ENCODE measurements around the gene MROH7.

The MROH7 gene

GRCh38 chr1:54602554-54602953 is 39.0 kb upstream of the MROH7 start:
- POLR2A ChIA-PET, result no interaction called here
- Histone ChIP-seq H3K4me3 (ENCODE audit: low read depth, low read length) (no peak overlapping the region), H3K4me1 (ENCODE audit: control insufficient read depth, insufficient read depth, low read length) (no peaks in the 10 kb centered on the region), H3K27ac (ENCODE audit: extremely low read depth, low read depth, low read length) (no peak overlapping the region), H3K36me3 (ENCODE audit: control insufficient read depth in 2 of 2, insufficient read depth in 1 of 2, low read length in 2 of 2) (no peaks in the 10 kb centered on the region), H3K9me3 (ENCODE audit: control insufficient read depth, insufficient read depth, low read depth, low read length) (no peaks in the 10 kb centered on the region)
- CTCF ChIA-PET, result no interaction called here
- TF ChIP-seq ZNF350 (tag by site-specific recombination; IDR thresholded peaks at IDR 0.05) (no peak), SP7 (tag by site-specific recombination; IDR thresholded peaks at IDR 0.05) (no peak), ZNF121 (tag by site-specific recombination; IDR thresholded peaks at IDR 0.05) (no peak), BCL6B (tag by site-specific recombination; IDR thresholded peaks at IDR 0.05) (no peak), SCRT1 (tag by site-specific recombination; IDR thresholded peaks at IDR 0.05; ENCODE audit: borderline replicate concordance) (no peak), ZXDB (tag by site-specific recombination; IDR thresholded peaks at IDR 0.05) (no peak), ZNF560 (tag by site-specific recombination; IDR thresholded peaks at IDR 0.05; ENCODE audit: borderline replicate concordance) (no peak), ZNF112 (tag by site-specific recombination; IDR thresholded peaks at IDR 0.05) (no peak), RBAK (tag by site-specific recombination; IDR thresholded peaks at IDR 0.05) (no peak), ZNF707 (tag by site-specific recombination; IDR thresholded peaks at IDR 0.05) (no peak), ZNF114 (tag by site-specific recombination; IDR thresholded peaks at IDR 0.05) (no peak), SETDB1 (IDR thresholded peaks at IDR 0.05; ENCODE audit: insufficient read length, low read length) (no peak), ZNF585B (tag by site-specific recombination; IDR thresholded peaks at IDR 0.05) (no peak), ZNF501 (tag by site-specific recombination; IDR thresholded peaks at IDR 0.05) (no peak), WT1 (tag by site-specific recombination; IDR thresholded peaks at IDR 0.05) (no peak), PBX3 (CRISPR knock-in tag; IDR thresholded peaks at IDR 0.05) (no peak), ZNF548 (tag by site-specific recombination; IDR thresholded peaks at IDR 0.05) (no peak)
- TF ChIP-seq, protein P1, sequence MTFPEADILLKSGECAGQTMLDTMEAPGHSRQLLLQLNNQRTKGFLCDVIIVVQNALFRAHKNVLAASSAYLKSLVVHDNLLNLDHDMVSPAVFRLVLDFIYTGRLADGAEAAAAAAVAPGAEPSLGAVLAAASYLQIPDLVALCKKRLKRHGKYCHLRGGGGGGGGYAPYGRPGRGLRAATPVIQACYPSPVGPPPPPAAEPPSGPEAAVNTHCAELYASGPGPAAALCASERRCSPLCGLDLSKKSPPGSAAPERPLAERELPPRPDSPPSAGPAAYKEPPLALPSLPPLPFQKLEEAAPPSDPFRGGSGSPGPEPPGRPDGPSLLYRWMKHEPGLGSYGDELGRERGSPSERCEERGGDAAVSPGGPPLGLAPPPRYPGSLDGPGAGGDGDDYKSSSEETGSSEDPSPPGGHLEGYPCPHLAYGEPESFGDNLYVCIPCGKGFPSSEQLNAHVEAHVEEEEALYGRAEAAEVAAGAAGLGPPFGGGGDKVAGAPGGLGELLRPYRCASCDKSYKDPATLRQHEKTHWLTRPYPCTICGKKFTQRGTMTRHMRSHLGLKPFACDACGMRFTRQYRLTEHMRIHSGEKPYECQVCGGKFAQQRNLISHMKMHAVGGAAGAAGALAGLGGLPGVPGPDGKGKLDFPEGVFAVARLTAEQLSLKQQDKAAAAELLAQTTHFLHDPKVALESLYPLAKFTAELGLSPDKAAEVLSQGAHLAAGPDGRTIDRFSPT (tag by site-specific recombination; IDR thresholded peaks at IDR 0.05), result no peak
- TF ChIP-seq, protein P2, sequence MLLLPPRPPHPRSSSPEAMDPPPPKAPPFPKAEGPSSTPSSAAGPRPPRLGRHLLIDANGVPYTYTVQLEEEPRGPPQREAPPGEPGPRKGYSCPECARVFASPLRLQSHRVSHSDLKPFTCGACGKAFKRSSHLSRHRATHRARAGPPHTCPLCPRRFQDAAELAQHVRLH (tag by site-specific recombination; IDR thresholded peaks at IDR 0.05), result no peak
- TF ChIP-seq, protein P3, sequence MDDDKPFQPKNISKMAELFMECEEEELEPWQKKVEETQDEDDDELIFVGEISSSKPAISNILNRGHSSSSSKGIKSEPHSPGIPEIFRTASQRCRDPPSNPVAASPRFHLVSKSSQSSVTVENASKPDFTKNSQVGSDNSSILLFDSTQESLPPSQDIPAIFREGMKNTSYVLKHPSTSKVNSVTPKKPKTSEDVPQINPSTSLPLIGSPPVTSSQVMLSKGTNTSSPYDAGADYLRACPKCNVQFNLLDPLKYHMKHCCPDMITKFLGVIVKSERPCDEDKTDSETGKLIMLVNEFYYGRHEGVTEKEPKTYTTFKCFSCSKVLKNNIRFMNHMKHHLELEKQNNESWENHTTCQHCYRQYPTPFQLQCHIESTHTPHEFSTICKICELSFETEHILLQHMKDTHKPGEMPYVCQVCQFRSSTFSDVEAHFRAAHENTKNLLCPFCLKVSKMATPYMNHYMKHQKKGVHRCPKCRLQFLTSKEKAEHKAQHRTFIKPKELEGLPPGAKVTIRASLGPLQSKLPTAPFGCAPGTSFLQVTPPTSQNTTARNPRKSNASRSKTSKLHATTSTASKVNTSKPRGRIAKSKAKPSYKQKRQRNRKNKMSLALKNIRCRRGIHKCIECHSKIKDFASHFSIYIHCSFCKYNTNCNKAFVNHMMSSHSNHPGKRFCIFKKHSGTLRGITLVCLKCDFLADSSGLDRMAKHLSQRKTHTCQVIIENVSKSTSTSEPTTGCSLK (tag by site-specific recombination; IDR thresholded peaks at IDR 0.05), result no peak

DNA sequence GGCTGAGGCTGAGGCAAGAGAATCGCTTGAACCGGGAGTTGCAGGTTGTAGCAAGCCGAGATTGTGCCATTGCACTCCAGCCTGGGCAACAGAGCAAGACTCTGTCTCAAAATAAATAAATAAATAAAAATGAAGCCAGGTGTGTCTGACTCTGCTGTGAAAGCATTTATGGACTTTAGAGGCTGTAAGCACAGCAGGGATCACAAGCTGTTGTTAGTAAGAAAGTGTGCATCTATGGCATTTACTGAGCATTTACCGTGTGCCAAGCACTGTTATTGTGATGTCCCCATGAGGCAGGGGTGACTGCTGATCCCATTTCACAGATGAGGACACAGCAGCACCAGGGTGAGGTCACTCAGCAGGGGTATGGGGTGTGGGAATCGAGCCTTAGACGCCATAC is 38.3 kb upstream of the MROH7 start:
- H3K9me3 ChIP-seq (ENCODE audit: control insufficient read depth, insufficient read depth, low read depth, low read length), result no peaks in the 10 kb centered on the region
- H3K27ac ChIP-seq (ENCODE audit: extremely low read depth, low read depth, low read length), result no peak overlapping the region
- H3K36me3 ChIP-seq (ENCODE audit: control insufficient read depth in 2 of 2, insufficient read depth in 1 of 2, low read length in 2 of 2), result no peaks in the 10 kb centered on the region
- ChIA-PET POLR2A (no interaction called here), CTCF (interaction anchor here (0.6 kb wide), 1 partner anchor 479 kb away, joined by 4 read pairs; no protein-coding TSS in a partner anchor)
- no peak overlapping the region for H3K4me3 ChIP-seq (ENCODE audit: low read depth, low read length)
- no peaks in the 10 kb centered on the region for H3K4me1 ChIP-seq (ENCODE audit: control insufficient read depth, insufficient read depth, low read length)
- no peak for TF ChIP-seq ZBTB26 (tag by site-specific recombination; optimal IDR thresholded peaks at IDR 0.05)
- no peak for TF ChIP-seq BCL11A (tag by site-specific recombination; IDR thresholded peaks at IDR 0.05; ENCODE audit: low read depth)
- TF ChIP-seq KLF1 (tag by site-specific recombination; IDR thresholded peaks at IDR 0.05), result no peak
- no peak for TF ChIP-seq ZNF777 (tag by site-specific recombination; IDR thresholded peaks at IDR 0.05; ENCODE audit: borderline replicate concordance)
- TF ChIP-seq ZNF184 (tag by site-specific recombination; IDR thresholded peaks at IDR 0.05), result no peak
- TF ChIP-seq ZBTB10 (tag by site-specific recombination; IDR thresholded peaks at IDR 0.05), result no peak
